ENCODE data around the gene METTL26.

METTL26 gene

GRCh38 chr16:637081-638018, 1.2 kb upstream of the METTL26 start:
- peak in 11 of 14 donors; percentile 27 to 99 (median 95) for DNase-seq

GRCh38 chr16:635573-636205, 416 bp downstream of the METTL26 start:
- no peak for DNase-seq

GRCh38 chr16:634996-635395, 1.1 kb downstream of the METTL26 start:
- DNase-seq, result no peak

- no peak for DNase-seq
Measured at GRCh38 chr16:634051-634670, 1.9 kb downstream of the METTL26 start.

- DNase-seq, result no peak
Measured at GRCh38 chr16:633336-634050, 2.6 kb downstream of the METTL26 start.

- DNase-seq, result no peak
Measured at GRCh38 chr16:632486-633335, 3.4 kb downstream of the METTL26 start.

- no peak for DNase-seq
Measured at GRCh38 chr16:631808-632358, 4.2 kb downstream of the METTL26 start.

- DNase-seq, result no peak
Measured at GRCh38 chr16:630815-631405, 5.2 kb downstream of the METTL26 start, which contains the start of gene WFIKKN1. Gene WFIKKN1, plus strand, starts transcription at chr16:630985. Its CDS starts 269 bp downstream, at chr16:631254.

- DNase-seq, result no peak
Measured at GRCh38 chr16:630249-630814, 5.8 kb downstream of the METTL26 start.

GRCh38 chr16:629833-630248, 6.3 kb downstream of the METTL26 start:
- no peak for DNase-seq

GRCh38 chr16:629185-629832, 6.8 kb downstream of the METTL26 start:
- DNase-seq, result peak in 1 of 14 donors; percentile 66

GRCh38 chr16:628321-629061, 7.6 kb downstream of the METTL26 start:
- DNase-seq, result no peak

GRCh38 chr16:627454-628239, 8.5 kb downstream of the METTL26 start:
- DNase-seq, result no peak

GRCh38 chr16:626787-627453, 9.2 kb downstream of the METTL26 start:
- DNase-seq, result peak in 2 of 14 donors; percentile 2 to 59

- DNase-seq, result no peak
Measured at GRCh38 chr16:625977-626765, 9.9 kb downstream of the METTL26 start.

- no peak for DNase-seq
Measured at GRCh38 chr16:625117-625976, 10.8 kb downstream of the METTL26 start.

Data from C1 segment of cervical spinal cord (tissue), 14 donors.